SU-DHL-6 (cell line): ENCODE data around the gene RND1.

Experiments
- H2AFZ ChIP-seq: fragments of 200-600 bp; sonication (generic); 2 replicates; pipeline ENCODE4 v1.6.1; 2014; ENCODE audit warnings: low read depth, mild to moderate bottlenecking, moderate library complexity, mixed read lengths, antibody characterized with exemption, low read length; ENCODE audit not compliant: severe bottlenecking
- H3F3A ChIP-seq: fragments of 200-600 bp; shearing (Covaris generic); 2 replicates; pipeline ENCODE4 v1.6.0; 2016; ENCODE audit warnings: antibody characterized with exemption, mild to moderate bottlenecking; ENCODE audit not compliant: insufficient read depth
- H3K27ac ChIP-seq: fragments of 200-600 bp; sonication (generic); 2 replicates; pipeline ENCODE4 v1.5.1; 2016; ENCODE audit warnings: low read depth, mild to moderate bottlenecking, low read length, moderate library complexity, mixed read lengths
- H3K27me3 ChIP-seq: fragments of 200-600 bp; sonication (generic), shearing (Covaris generic); 2 replicates; pipeline ENCODE4 v1.6.0; 2014; ENCODE audit warnings: mild to moderate bottlenecking, low read length
- H3K36me3 ChIP-seq: fragments of 200-600 bp; sonication (generic); 2 replicates; pipeline ENCODE4 v1.6.1; 2014; ENCODE audit warnings: mild to moderate bottlenecking, low read length, mixed read lengths
- H3K4me2 ChIP-seq: fragments of 300-600, 200-600 bp; shearing (Covaris generic), sonication (generic); 2 replicates; pipeline ENCODE4 v1.6.0; 2014; ENCODE audit warnings: low read length, low read depth, mild to moderate bottlenecking; ENCODE audit not compliant: poor library complexity, severe bottlenecking
- H3K4me3 ChIP-seq: fragments of 200-600 bp; sonication (generic); 2 replicates; pipeline ENCODE4 v1.5.1; 2014; ENCODE audit warnings: antibody characterized with exemption, low read length, mild to moderate bottlenecking, mixed read lengths; ENCODE audit not compliant: insufficient read depth, poor library complexity, severe bottlenecking
- H3K79me2 ChIP-seq: fragments of 200-600 bp; sonication (generic); 2 replicates; pipeline ENCODE4 v1.6.1; 2014; ENCODE audit warnings: mild to moderate bottlenecking, low read length, moderate library complexity; ENCODE audit not compliant: insufficient read depth
- H3K9ac ChIP-seq: fragments of 200-600 bp; sonication (generic); 2 replicates; pipeline ENCODE4 v1.7.0; 2014; ENCODE audit warnings: mild to moderate bottlenecking, low read length
- H3K9me2 ChIP-seq: fragments of 200-600 bp; sonication (generic); replicated peaks from 2 replicates; pipeline ENCODE4 v1.6.1; 2014; ENCODE audit warnings: low read length; ENCODE audit not compliant: insufficient read depth
- H3K9me3 ChIP-seq: fragments of 200-600 bp; sonication (generic); 2 replicates; pipeline ENCODE4 v1.6.1; 2014; ENCODE audit warnings: low read length, mixed read lengths; ENCODE audit not compliant: insufficient read depth
- H4K20me1 ChIP-seq: fragments of 200-600 bp; sonication (generic); 2 replicates; pipeline ENCODE4 v1.6.1; 2014; ENCODE audit warnings: low read depth, mild to moderate bottlenecking, antibody characterized with exemption, low read length, moderate library complexity, mixed read lengths
- EZH2phosphoT487 ChIP-seq: fragments of 200-600 bp; sonication (generic), shearing (Covaris generic); conservative IDR thresholded peaks from 2 replicates; pipeline ENCODE4 v1.6.1; 2018; ENCODE audit warnings: mild to moderate bottlenecking, antibody characterized with exemption, low read length, moderate library complexity, mixed read lengths
- TF ChIP-seq, protein P1 (sequence below): fragments of 200-600 bp; sonication (generic); IDR thresholded peaks from one replicate; pipeline ENCODE4 v1.5.1; 2017; ENCODE audit warnings: antibody characterized with exemption, mild to moderate bottlenecking, low read length, moderate library complexity; ENCODE audit not compliant: insufficient read depth, poor library complexity, severe bottlenecking

Gene RND1

DNA sequence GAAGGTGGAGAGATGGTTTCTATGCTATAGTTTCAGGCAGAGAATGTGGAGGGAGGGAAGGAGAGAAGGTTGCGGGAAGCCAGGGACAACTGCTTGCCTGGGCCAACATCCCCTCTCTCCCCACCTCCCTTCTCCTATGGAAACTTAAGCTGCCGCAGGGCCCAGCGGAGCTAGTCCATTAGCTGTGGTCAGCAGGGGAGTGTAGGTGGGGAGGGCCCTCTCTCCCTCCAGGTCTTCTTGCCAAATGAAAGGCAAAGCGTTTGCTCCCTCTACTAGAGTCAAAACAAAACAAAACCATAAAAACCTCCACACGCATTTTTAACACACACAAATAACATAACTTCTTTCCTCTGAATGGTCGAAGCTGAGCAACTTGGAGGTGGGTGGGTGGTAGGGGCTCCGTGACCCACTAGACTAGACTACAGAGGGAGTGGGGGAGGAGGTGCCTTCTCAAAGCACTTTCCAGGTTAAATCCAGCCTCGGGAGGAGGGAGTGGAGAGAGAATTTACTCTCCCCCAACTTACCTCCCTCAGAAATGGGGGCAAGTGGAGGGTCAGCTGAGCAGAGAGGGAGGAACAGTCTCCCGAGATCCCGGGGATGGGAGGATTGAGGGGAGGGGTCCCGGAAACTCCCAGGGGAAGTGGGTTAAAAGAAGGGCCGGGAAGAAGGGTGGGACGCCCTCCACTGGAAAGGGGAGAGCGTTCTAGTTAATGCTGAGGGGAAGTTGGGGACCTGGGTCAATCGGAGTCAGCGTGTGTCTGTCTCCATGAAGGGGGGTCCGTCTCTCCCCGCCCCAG, 52.0 kb downstream of the RND1 start:
- peak overlapping the region; percentile 87 for H3K9ac ChIP-seq
- no peaks in the 10 kb centered on the region for H3K9me3 ChIP-seq
- TF ChIP-seq, protein P1, sequence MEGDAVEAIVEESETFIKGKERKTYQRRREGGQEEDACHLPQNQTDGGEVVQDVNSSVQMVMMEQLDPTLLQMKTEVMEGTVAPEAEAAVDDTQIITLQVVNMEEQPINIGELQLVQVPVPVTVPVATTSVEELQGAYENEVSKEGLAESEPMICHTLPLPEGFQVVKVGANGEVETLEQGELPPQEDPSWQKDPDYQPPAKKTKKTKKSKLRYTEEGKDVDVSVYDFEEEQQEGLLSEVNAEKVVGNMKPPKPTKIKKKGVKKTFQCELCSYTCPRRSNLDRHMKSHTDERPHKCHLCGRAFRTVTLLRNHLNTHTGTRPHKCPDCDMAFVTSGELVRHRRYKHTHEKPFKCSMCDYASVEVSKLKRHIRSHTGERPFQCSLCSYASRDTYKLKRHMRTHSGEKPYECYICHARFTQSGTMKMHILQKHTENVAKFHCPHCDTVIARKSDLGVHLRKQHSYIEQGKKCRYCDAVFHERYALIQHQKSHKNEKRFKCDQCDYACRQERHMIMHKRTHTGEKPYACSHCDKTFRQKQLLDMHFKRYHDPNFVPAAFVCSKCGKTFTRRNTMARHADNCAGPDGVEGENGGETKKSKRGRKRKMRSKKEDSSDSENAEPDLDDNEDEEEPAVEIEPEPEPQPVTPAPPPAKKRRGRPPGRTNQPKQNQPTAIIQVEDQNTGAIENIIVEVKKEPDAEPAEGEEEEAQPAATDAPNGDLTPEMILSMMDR = no peak
- TF ChIP-seq EZH2phosphoT487 = no peak
- no peaks in the 10 kb centered on the region for H4K20me1 ChIP-seq
- no peak overlapping the region for H3K27ac ChIP-seq
- peak overlapping the region; percentile 95 for H3K4me2 ChIP-seq
- peaks cover 15% of the 10 kb centered on the region for H3F3A ChIP-seq
- peak overlapping the region; percentile 100 for H2AFZ ChIP-seq
- H3K79me2 ChIP-seq = no peaks in the 10 kb centered on the region
- no peaks in the 10 kb centered on the region for H3K27me3 ChIP-seq
- H3K9me2 ChIP-seq = no peaks in the 10 kb centered on the region
- peak overlapping the region; percentile 62 for H3K4me3 ChIP-seq
- H3K36me3 ChIP-seq = no peaks in the 10 kb centered on the region

- Histone ChIP-seq H3K36me3 (no peaks in the 10 kb centered on the region), H2AFZ (no peak overlapping the region), H3K79me2 (no peaks in the 10 kb centered on the region), H3K9me3 (no peaks in the 10 kb centered on the region), H3K27me3 (no peaks in the 10 kb centered on the region), H3F3A (peaks cover 15% of the 10 kb centered on the region), H4K20me1 (no peaks in the 10 kb centered on the region), H3K4me2 (no peak overlapping the region), H3K4me3 (no peak overlapping the region), H3K27ac (no peak overlapping the region), H3K9me2 (no peaks in the 10 kb centered on the region), H3K9ac (no peak overlapping the region)
- TF ChIP-seq EZH2phosphoT487 = no peak
- TF ChIP-seq, protein P1 = no peak
Observed at GRCh38 chr12:48812389-48812788, 53.3 kb downstream of the RND1 start.

- H4K20me1 ChIP-seq = no peaks in the 10 kb centered on the region
- H3F3A ChIP-seq = peaks cover 7% of the 10 kb centered on the region; the same call in 1 of the 2 replicates
- no peak overlapping the region for H2AFZ ChIP-seq
- TF ChIP-seq, protein P1 = no peak
- no peaks in the 10 kb centered on the region for H3K9me2 ChIP-seq
- H3K9me3 ChIP-seq = no peaks in the 10 kb centered on the region
- no peaks in the 10 kb centered on the region for H3K27me3 ChIP-seq
- H3K4me2 ChIP-seq = no peak overlapping the region
- no peak overlapping the region for H3K9ac ChIP-seq
- no peak overlapping the region for H3K4me3 ChIP-seq
- H3K36me3 ChIP-seq = no peaks in the 10 kb centered on the region
- no peak overlapping the region for H3K27ac ChIP-seq
- H3K79me2 ChIP-seq = no peaks in the 10 kb centered on the region
Observed at GRCh38 chr12:48811437-48812090, 54.1 kb downstream of the RND1 start.
